Measurements from ENCODE around the gene GGT5.
"Not testable (repeated sequence)": the region's sequence is repeated elsewhere in the genome, so short reads cannot be mapped to it uniquely, and the experiment has no call there.

GGT5 gene

DNA sequence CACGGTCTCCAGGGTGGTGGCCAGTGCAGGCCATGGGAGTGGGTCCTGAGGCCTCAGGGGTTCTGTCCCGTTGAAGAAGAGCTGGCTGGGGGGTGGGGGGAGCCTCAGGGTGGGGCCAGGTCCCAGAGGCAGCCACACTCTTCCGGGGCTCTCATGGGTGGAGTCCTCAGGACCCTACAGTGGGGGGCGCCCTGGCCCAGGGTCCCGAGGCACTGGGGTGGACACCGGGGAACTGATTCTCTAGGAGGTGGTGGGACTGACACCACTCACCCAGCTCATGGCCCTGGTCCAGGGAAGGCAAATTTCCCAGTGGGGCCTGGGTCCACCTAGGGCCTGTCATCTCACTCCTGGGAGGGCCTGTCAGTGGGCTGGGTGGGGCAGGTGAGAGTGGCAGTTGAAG, 12.8 kb downstream of the GGT5 start:
- no peak for DNase-seq (ENCODE audit: low read depth in 3 of 3)

- no peak for DNase-seq (ENCODE audit: low read depth in 3 of 3)
These were observed 13.2 kb downstream of the GGT5 start for GRCh38 chr22:24231706-24232105.

DNA sequence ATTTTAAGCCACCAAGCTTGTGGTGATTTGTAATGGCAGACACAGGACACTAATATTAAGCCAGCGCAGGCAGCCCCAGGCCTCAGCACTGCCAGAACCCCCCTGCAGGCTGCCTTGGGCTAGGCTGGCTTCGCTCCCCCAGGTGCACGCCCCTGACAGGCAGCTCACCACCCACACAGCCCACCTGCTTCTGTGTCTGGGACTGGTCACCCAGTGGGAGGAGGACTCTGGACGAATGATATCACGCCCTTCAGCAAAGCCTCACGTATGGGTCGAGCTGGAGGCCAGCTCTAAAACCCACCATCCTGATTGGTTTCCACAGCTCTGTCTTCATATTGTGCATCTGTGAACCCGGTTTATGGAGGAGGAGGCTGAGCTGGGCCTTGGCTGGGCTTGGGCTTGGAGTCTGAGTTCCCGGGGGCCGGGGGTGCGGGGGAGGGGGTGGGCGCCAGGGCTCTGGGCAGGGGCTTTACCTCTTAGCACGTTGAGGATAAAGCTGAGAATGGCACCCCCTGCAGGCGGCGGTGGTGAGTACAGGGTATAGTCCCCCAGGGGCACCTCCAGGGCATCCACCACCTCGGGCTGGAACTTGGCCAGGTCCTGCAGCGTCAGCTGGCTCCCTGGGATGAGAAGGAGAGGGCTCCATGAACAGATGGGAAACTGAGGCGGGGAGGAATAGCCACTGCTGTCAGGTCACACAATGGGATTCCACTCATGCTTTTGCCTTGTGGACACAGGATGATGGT, 13.8 kb downstream of the GGT5 start:
- DNase-seq (ENCODE audit: low read depth in 3 of 3), result peak; percentile 33 to 48 (median 38)

- no peak for DNase-seq (ENCODE audit: low read depth in 3 of 3)
These were observed 18.9 kb downstream of the GGT5 start for GRCh38 chr22:24225951-24226350.

GRCh38 chr22:24225044-24225601, 19.8 kb downstream of the GGT5 start:
- DNase-seq (ENCODE audit: low read depth in 3 of 3), result no peak

- no peak for DNase-seq (ENCODE audit: low read depth in 3 of 3)
These were observed 20.4 kb downstream of the GGT5 start for GRCh38 chr22:24224468-24224867.

- no peak for DNase-seq (ENCODE audit: low read depth in 3 of 3)
These were observed 25.1 kb downstream of the GGT5 start for GRCh38 chr22:24219750-24220149.

DNA sequence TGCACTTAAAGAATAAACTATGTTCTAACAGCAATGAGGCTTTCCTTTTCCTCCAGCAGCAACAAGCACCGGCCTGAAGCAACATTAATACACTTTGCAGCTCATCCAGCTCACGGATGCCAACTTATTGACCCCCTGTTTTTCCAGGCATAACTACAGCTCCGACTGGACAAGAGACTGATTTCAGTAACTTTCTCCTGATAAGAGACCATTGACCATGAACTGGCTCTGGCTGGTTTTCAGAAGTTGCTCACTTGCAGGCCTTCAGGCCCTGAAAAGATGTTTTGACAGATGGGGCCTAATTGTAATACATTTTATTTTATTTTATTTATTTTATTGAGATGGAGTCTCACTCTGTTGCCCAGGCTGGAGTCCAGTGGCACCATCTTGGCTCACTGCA, 27.5 kb downstream of the GGT5 start:
- no peak for DNase-seq (ENCODE audit: low read depth in 3 of 3)

- no peak for DNase-seq (ENCODE audit: low read depth in 3 of 3)
These were observed 28.2 kb downstream of the GGT5 start for GRCh38 chr22:24216541-24217209.

DNA sequence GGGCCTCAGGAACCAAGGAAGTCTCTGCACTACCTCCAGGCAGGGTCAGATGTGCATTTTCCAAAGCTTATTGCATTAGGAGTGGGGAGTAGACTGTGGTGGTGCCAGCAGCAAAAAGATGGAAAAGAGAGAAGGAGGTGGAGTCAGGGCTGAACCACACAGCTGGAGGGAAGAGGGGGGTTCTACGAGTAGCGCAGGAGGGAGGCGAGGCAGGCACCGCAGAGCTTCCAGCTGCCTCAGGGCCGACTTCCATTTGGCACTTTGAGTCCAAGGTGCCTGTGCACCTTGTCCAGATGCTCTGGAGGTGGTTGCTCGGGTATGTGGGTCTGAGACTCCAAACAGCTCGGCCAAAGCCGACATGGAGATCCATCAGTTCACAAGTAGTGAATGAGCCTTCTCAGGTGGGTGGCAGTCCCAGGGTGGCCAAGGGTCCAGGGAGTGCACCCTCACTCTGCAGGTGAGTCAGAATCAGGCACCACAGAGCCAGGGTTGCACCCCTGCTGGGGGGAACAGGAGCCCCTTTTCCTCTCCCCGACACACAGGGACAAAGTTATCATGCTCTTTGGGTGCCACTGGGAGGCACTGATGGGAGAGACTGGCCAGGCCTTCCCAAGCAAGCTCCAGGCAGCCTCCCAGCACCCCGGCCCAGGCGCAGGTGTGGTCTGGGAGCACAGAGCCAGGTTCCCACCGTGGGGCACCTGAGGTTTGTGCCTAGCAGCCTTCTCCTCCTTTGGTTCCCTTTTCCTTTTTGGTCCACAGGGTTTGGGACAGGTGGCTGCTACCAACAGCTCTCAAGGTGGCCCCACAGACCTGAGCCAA, 30.2 kb downstream of the GGT5 start:
- no peak for DNase-seq (ENCODE audit: low read depth in 3 of 3)

- not testable (repeated sequence) for DNase-seq (ENCODE audit: low read depth in 3 of 3)
These were observed 31.8 kb downstream of the GGT5 start for GRCh38 chr22:24213111-24213510.

GRCh38 chr22:24211716-24212115, 33.2 kb downstream of the GGT5 start:
- DNase-seq (ENCODE audit: low read depth in 3 of 3), result not testable (repeated sequence)

DNA sequence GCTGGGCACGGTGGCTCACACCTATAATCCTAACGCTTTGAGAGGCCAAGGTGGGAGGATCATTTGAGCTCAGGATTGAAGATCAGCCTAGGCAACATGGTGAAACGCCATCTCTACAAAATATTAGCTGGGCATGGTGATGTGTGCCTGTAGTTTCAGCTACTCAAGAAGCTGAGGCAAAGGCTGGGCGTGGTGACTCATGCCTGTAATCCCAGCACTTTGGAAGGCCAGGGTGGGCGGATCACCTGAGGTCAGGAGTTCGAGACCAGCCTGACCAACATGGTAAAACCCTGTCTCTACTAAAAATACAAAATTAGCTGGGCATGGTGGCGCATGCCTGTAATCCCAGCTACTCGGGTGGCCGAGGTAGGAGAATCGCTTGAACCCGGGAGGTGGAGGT, 34.5 kb downstream of the GGT5 start:
- DNase-seq (ENCODE audit: low read depth in 3 of 3), result not testable (repeated sequence)

GRCh38 chr22:24209687-24210086, 35.2 kb downstream of the GGT5 start:
- no peak for DNase-seq (ENCODE audit: low read depth in 3 of 3)

DNA sequence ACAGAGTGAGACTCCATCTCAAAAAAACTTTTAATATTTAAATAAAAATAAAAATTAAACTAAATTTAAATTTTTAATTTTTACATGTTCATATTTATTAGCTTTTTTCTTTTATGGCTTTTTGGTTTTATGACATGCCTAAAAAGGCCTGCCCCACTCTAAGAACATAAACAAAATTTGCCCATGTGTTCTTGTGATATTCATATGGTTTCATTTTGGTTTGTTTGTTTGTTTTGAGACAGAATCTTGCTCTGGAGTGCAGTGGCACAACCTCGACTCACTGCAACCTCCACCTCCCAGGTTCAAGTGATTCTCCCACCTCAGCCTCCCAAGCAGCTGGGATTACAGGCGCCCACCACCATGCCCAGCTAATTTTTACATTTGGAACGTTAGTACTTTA, 35.9 kb downstream of the GGT5 start:
- no peak for DNase-seq (ENCODE audit: low read depth in 3 of 3)

- no peak for DNase-seq (ENCODE audit: low read depth in 3 of 3)
These were observed 36.7 kb downstream of the GGT5 start for GRCh38 chr22:24208012-24208749.

DNA sequence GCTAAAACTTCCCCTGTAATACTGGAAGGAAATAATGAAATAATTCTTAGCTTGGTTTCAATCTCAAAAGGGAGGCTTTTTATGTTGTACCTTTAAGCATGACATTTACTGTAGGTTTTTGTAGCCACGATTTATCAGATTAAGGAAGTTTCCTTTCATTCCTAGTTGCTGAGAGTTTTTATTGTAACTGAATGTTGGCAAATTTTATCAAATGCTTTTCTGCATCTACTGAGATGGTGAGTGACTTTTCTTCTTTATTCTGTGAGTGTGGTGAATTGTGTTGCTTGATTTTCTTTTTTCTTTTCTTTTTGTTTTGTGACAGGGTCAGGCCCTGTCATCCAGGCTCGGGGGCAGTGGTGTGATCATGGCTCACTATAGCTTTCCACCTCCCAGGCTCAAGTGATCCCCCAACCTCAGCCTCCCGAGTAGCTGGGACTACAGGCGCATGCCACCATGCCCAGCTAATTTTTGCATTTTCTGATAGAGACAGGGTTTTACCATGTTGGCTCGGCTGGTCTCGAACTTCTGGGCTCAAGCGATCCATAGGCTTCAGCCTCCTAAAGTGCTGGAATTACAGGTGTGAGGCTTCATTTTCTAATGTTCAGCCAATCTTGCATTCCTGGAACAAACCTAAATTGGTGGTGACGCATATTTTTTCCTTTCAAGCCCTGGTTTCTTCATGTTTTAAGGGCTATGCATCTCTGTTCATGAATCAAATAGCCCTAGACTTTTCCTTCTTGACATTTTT, 37.4 kb downstream of the GGT5 start:
- no peak for DNase-seq (ENCODE audit: low read depth in 3 of 3)

- DNase-seq (ENCODE audit: low read depth in 3 of 3), result not testable (repeated sequence)
These were observed 38.2 kb downstream of the GGT5 start for GRCh38 chr22:24206460-24207263.

DNA sequence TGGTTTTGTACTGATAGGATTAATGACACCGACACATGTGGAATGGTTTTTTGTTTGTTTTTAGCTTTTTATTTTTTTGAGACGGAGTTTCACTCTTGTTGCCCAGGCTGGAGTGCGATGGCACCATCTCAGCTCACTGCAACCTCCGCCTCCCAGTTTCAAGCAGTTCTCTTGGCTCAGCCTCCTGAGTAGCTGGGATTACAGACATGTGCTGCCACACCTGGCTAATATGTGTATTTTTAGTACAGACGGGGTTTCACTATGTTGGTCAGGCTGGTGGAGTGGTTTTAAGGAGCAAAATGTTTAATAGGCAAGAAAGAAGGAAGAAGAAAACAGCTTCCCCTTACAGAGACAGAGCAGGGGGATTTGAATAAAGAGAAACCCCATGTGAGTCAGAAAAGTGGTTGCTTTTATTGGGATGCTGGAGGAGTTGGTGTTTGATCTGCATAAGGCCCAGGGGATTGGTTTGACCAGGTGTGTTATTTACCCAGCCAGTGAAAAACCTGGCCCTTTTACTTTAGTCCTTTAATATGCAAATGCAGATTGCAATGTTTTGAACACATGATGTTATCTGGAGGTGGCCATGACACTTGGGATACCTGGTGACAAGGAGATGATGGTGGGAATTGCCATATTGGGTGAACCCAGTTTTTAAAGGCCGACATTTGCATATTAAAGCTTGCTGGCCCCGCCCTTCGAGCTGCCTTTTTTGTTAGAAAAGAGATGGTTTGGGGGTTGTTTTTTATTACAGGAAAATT, 39.3 kb downstream of the GGT5 start:
- DNase-seq (ENCODE audit: low read depth in 3 of 3), result no peak

Measured in stimulated activated CD4-positive, alpha-beta T cell treated with anti-CD3 and anti-CD28 coated beads, TNF-alpha, amount 100 ng/mL, for 4 hours (primary cell).